ENCODE data around the gene RNF207.
"Not testable (repeated sequence)": the region's sequence is repeated elsewhere in the genome, so short reads cannot be mapped to it uniquely, and the experiment has no call there.

Gene RNF207

DNA sequence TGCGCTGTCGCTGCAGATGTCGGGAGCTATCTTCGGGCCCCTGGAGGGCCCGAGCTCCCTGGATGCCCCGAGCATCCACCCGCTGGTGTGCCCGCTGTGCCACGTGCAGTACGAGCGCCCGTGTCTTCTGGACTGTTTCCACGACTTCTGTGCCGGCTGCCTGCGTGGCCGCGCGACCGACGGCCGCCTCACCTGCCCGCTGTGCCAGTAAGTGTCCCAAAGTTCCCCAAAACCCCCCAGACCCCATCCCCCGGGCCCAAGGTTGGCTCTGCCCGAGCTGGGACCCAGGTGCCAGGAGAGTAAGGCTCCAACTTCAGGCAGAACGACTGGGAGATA is 569 bp downstream of the RNF207 start:
- DNase-seq, result no peak

DNA sequence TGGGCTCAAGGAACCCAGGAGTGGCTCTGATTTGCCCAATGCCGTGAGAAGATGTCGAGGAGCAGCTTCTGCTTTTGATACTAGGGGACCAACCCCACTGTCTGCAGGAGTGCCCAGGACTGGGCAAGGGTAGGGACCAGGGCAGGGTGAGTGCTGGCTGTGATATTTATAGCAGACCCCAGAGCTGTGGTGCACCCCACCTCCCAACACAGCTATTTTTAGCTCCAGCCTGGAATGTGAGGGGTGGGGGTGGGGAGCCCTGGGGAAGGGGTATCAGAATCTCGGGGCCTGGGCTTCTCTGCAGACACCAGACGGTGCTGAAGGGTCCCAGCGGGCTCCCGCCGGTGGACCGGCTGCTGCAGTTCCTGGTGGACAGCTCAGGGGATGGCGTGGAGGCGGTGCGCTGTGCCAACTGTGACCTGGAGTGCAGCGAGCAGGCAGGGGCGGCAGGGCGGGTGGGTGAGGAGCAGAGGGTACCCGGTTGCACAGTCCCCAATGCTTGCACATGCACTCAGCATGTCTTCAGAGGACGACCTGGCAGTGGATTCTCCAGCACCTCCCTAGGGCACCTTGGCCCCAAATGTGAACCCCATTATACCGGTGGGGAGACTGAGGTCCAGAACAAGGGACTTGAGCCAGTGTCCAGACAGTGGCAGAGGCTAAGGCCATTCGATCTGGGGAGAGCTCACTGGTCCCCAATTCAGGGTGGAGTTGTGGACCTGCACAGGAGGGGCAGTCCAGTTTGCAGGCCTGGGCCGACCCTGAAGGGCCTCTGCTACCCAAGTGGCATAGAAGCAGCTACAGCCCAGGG is 1.4 kb downstream of the RNF207 start:
- no peak for DNase-seq

DNA sequence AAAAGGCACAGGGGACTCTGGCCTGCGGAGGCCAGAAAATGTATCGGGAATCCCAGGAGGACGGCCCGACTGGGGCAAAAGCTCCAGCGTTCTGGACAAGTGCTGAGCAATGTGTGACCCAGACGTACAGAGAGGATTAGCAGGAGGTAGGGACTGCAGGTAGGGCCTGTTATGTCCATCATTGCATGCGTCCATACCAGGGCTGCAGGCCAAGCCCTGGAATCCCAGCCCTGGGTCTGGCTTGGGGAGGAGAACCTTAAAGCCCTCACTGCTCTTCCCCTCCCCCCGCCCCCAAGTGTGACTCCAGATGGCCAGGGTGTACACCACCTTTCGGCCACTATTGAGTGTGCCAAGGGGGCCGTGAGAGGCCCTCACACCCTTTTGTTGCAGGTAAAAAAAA is 2.0 kb downstream of the RNF207 start:
- DNase-seq, result no peak

DNA sequence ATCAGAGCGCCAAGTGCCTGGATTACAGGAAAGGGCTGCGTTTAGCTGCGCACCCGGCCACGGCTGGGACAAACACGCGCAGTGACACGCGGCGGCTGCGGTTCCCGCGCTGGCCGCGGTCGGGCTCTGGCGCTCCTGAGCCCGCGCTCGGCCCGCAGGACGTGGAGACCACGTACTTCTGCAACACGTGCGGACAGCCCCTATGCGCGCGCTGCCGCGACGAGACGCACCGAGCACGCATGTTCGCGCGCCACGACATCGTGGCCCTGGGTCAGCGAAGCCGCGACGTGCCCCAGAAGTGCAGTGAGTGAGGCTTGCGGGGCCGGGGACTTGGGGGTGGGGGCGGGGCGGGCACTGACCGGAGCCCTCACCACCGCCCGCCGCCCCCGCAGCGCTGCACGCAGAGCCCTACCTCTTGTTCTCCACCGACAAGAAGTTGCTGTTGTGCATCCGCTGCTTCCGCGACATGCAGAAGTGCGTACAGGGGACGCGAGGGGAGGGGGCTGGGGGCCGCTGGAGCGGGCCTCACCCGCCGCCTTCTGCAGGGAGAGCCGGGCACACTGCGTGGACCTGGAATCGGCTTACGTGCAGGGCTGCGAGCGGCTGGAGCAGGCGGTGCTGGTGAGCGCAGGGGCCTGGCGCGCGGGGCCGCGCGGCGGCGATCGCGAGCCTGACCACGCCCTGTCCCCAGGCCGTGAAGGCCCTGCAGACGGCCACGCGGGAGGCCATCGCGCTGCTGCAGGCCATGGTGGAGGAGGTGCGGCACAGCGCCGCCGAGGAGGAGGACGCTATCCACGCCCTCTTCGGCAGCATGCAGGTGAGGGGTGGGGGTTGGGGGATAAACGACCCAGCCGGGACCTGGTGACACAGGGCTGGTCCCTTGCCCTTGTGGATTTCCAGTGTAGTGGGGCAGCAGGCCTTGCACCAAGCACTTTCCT is 3.1 kb downstream of the RNF207 start:
- DNase-seq, result no peak

DNA sequence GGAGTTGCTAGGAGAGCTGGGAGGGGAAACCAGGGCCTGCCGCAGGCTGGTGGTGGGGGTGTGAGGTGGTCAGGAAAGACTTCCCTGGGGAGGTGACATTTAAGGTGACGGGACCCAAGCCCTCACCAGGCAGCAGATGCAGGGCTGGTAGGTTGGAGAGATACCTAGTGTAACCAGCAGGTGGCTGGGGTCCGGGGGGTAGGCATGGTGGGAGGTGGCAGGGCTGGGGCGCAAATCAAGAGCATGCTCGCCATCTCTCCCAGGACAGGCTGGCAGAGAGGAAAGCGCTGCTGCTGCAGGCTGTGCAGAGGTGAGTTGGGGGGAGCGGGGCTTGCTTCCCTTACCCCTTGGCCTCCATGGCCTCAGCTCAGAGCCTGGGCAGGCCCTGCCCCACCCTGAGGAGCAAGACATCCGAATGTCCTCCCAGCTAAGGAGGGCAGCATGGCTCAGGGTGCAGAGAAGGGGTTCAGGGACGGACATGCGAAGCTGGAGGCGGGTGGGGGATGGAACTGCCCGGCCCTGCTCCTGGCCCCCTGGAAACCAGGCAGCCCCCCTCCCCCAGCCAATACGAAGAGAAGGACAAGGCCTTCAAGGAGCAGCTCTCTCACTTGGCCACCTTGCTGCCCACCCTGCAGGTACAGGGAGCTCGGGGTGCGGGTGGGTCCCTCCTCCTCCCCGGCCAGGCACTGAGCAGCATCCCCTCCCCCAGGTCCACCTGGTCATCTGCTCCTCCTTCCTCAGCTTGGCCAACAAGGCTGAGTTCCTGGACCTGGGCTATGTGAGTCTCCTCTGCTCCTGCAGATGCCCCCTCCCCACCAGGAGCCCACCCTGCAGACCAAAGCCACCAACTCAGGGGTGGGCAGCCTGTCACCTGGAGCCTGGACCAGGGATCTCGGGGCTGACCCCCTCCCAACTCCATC is 4.0 kb downstream of the RNF207 start:
- DNase-seq, result no peak

DNA sequence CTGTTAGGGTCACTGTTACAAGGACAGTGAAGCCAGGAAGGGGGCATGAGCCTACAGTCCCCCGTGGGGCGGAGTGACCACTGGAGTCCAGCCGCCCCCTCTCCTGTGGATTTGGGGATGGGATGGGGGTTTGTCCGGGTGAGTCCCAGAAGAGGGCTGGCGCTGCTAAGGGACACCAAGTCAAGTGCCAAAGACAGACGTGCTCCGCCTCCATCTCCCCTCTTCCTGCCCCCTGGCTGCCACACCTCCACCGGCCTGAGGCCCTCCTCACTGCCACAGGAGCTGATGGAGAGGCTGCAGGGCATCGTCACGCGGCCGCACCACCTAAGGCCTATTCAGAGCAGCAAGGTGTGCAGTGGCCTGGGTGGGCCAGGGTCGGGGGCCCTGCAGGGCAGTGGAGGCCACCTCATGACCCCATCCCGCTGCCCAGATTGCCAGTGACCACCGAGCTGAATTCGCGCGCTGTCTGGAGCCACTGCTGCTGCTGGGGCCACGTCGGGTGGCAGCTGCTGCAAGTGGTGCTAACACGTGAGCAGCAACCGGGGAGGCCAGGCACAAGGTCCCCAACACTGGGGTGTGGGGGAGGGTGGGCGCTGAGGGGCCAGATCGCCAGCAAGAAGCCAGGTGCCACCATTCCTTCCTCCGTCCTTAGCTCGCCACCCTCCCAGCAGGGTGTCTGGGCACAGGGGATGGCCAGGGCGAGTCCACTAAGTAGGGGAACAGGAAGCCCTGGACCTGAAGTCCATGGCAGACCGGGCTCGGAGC is 4.9 kb downstream of the RNF207 start:
- no peak for DNase-seq

DNA sequence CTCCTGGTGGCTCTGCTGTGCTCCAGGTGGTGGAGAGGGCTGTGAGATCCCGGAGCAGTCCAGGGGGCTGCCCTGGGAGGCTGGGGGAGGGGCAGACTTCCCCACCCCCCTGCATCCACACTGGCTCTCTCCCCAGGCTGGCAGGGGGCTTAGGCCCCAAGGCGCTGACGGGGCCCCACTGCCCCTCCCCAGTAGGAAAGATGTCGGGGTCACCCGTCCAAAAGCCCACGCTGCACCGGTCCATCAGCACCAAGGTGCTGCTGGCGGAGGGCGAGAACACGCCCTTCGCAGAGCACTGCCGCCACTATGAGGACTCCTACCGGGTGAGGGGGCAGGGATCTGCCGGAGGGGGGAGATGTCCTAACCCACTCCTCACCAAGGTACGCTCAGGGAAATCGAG is 5.8 kb downstream of the RNF207 start:
- DNase-seq, result no peak

DNA sequence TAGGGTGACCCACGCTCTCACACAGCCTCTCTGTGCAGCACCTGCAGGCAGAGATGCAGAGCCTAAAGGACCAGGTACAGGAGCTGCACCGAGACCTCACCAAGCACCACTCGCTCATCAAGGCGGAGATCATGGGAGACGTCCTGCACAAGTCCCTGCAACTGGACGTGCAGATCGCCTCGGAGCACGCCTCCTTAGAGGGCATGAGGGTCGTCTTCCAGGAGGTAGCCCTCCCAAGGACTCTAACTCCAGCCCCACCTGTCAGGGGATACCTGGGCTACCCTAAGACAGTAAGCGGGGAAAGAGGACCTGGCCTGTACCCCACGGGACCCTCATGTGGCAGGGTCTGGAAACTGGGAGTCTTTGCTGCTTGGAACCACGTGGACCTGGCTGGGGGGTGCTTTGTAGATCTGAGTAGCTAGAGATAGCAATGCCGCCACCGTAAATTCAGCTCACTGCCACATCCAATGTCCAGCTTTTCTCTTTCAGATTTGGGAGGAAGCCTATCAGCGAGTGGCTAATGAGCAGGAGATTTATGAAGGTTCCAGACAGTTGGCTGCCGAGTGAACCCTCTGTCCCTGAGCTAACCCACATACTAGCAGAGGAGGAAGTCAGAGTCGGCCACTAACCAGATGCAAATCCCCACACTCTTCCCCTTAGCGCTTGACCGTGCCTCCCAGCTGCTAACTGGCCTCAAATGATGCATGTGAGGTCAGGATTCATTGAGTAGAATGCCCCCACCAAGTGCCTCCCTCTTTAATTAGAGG is 6.5 kb downstream of the RNF207 start:
- DNase-seq, result no peak

DNA sequence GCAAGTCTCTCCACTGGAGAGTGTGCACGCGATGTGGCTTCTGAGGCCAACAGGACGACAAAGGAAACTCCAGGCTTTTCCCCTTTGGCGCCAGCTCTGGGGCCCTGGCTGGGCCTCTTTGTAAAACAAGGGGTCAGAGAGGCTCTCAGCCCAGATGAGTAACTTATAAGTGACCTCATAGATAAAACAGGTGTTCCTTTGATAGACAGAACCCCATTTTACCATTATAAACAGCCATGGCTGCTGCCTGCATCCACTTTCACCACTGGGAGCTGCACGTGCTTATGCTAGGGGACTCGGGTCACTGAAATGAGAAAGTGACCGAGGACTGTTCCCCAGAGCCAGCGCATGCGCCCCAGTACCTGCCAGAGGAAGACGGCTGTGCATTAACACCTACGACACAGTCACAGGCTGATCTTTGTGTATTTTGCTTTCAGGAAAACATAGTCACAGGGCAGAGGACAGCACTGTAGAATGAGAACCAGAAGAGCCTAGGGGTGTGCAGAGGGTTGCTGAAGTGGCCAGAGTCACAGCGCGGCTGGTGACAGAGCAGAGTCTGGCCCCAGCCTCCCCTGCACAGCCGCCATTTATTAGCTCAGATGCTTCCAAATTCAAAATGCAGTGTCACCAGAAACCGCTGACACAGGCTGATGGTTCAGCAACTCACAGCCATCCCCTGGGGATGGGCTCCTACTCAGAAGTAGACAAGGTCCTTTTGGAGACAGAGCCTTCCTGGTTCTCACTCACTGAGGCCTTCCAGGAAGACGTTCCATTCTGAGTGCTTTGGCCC is 12.7 kb downstream of the RNF207 start:
- no peak for DNase-seq

DNA sequence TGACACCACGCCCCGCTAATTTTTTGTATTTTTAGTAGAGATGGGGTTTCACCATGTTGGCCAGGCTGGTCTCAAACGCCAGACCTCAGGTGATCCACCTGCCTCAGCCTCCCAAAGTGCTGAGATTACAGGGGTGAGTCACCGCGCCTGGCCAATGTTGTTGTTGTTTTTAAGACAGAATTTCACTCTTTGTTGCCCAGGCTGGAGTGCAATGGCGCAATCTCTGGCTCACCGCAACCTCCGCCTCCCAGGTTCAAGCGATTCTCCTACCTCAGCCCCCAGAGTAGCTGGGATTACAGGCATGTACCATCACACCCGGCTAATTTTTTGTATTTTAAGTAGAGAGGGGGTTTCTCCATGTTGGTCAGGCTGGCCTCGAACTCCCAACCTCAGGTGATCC is 13.7 kb downstream of the RNF207 start:
- DNase-seq, result not testable (repeated sequence)

DNA sequence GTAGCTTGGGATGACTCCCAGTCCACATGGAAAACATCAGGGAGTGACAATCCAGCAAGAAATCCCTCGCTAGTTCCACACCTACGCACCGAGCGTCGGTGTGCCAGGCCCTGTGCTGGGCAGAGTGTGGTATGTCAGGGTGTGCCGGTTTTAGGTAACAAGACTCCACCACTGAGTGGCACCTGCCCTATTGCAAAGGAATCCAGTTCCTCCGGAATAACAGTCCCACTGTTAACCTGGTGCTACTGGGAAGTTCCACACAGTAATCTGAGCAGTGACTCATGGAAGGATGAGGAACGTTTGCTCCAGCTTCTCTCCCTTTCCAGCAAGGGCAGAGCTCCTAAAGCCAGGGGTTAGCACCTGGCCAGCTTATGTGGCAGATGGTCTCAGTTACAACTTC is 14.3 kb downstream of the RNF207 start:
- no peak for DNase-seq

DNA sequence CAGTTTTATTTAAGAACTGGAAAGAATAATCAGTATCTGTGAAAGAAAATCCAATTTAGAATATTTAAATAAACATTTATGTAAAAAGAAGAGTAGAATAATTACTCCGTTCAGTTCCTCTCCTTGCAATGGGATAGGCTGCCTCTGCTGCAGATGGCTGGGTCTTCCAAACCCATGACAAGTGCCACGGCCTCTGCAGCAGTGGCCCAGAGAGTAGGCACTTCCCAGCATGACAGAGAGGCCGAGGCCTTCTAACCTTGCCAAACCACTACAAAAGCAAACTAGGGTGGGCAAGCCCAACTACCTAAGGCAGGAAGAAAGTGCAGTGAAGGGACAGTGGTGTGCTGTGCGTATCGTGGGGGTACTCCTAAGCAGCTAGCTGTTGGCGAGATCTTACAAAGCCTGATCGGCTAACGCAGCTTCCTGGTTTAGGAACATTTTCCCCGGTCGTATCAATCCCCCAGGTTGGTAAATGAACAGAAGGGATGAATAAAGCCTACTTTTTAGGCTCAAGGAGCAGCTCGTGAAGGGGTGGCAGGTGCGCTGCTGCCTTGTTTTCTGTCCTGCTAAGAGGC is 15.4 kb downstream of the RNF207 start:
- no peak for DNase-seq

DNA sequence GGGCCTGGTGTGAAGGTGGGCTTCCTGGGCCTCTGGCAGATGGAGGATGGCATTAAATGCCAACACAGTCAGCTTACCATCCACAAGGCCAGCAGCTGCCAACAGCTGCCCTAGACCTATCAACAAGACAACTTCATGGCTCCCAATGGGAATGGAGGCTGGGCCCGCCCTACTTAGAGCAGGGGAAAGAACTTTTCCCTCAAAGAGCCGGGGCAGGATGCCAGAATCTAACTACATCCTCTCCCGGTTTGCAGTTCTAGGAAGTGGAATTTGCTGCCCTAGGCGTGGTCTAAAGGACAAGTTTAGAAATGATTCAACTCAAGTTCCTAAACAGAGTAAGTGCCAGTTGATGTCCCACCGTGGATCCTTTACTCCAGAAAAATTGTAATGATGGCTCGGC is 16.7 kb downstream of the RNF207 start:
- DNase-seq, result no peak

DNA sequence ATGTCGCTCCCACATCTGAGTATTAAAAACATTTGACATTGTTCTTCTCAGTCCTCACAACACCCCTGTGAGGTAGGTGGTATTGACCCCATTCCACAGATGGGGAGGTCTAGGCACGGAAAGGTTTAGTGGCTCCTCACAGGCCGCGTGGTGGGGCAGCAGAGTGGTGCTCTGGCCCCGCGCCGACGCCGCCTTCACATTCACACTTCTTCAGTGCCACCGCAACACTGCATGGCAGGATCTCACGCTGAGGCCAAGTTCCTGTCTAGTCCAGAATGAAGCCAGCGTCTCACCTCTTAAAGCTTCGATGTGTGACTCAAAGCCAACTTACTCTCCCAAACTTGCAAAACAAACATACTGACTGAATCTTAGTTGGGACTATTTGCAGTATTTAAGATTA is 17.7 kb downstream of the RNF207 start:
- no peak for DNase-seq

DNA sequence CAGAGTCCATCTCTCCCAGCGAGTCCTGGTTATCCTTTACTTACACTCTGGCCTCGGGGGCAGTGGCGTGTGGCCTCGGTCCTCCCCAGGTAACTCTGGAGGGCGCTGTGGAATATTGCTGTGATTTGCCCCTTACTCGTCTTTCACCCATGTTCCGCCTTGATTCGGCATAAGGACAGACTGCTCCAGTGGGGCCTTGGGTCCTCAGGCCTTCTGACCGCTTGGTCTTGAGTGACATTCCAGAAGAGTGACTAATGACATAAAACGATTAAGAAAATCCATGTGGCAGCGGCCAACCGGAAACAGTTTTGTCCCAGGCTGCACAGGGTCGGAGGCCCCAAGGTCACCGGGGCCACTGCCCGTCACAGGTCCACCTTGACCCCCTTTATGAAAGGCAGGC is 18.8 kb downstream of the RNF207 start:
- no peak for DNase-seq

DNA sequence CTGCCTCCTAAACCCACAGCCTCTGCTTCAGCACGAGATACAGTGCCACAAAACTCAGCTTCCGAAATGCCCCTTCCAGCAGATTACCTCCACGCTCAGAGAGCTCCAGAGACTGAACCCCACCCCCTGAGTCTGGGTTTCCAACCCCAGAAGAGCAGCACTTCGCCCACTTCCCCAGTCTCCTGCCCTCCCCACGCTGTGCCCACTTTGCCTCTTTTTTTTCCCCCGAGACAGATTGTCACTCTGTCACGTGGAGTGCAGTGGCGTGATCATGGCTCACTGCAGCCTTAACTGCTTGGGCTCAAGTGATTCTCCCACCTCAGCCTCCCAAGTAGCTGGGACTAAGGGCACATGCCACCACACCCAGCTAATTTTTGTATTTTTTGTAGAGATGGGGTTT is 19.7 kb downstream of the RNF207 start:
- DNase-seq, result no peak

DNA sequence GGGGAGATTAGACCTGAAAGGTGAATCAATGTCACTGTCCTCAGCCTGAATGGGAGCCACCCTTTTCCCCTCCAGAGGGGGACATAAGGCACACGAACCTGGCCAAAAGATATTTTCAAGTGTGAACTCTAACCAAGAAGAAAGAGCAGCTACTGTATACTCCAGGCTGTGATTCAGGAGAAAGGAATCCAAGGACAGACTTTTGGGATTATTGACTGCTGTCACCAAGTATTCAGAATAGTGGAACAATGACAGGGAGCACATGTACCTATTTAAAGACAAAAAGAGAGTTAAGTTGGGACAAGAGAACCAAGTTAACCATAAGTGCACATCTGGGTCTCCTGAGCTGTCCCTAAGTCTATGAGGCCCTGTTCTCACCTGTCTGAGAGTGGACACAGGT is 27.5 kb downstream of the RNF207 start:
- DNase-seq, result no peak

DNA sequence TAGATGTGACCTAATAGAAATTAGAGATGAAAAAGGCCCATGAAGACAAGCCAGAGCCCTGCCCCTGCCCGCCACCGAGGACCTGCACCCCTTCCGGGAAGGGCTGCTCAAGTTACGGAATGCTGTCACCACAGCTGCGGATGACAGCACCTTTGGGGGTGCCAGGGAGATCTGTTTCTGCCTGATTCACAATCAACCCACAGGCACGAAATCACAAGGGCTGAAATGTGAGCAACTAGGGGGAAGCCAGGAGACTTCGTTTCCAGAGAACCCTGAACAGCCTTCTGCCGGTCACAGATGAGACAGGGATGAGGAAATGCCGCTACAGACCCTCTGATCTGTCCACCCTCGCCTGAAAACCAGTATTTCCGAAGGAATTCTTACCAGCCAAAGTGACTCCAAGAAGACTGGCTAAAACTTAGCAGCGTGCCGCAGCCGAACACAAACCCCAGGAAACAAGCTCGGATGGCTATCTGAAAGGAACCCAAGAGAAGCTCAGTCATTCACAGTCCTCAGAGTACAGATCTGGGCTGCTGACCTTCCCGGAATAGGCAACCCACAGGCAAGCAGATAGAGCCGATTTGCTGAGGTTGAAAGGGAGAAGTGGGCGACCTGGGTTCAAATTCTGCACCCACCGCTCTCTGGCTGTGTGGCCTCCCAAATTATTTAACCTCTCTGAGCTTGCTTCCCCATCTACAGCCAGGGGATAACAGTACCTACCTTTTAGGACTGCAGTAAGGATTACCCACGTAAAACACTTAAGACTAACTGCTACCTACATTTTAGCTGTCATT is 28.8 kb downstream of the RNF207 start:
- DNase-seq, result no peak

DNA sequence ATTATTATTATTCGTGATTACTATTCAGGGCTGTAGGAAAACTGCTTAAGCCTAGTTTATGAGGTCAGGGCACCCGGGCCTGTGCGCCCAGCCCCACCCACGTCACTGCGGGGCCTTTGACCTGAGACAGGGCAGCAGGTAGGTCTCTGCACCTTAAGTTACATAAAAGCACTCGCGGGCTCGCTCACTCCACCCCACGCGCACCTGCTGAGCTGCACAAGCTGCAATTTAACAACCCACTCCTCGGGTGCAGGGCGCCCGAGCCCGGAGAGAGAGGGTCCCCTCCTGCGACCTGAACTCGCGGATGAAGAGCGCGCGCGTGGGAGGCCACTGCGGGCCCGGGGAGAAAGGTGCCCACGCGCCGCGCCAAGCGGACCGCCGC is 29.4 kb downstream of the RNF207 start:
- no peak for DNase-seq

DNA sequence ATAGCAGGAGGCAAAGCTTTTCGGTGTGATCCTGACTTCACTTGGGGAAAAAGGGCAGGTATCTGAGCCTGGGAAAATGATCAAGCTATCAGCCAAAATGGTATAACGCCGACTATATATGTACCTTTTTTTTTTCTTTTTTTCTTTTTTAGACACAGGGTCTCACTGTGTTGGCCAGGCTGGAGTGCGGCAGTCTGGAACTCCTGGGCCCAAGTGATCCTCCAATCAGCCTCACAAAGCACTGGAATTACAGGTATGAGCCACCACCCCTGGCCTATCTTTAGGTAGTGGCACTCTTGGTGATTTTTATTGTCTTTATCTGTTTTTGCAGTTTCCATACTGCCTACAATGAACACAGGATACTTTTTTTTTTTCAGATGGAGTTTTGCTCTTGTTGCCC is 31.2 kb downstream of the RNF207 start:
- DNase-seq, result no peak
